Measurements from ENCODE around the gene PSG11.
"Not testable (repeated sequence)": the region's sequence is repeated elsewhere in the genome, so short reads cannot be mapped to it uniquely, and the experiment has no call there.

Gene PSG11

GRCh38 chr19:43026369-43026768, at the start of gene PSG11:
PSG11 (minus strand) TSS chr19:43026469; CDS start chr19:43026372, 97 bp downstream.
- DNase-seq (ENCODE audit: low read depth in 2 of 2): not testable (repeated sequence)

- DNase-seq (ENCODE audit: low read depth in 2 of 2): not testable (repeated sequence)
Measured at GRCh38 chr19:43062418-43062817, 36.1 kb upstream of the PSG11 start.

- DNase-seq (ENCODE audit: low read depth in 2 of 2): not testable (repeated sequence)
Measured at GRCh38 chr19:43061326-43061725, 35.1 kb upstream of the PSG11 start.

- DNase-seq (ENCODE audit: low read depth in 2 of 2): not testable (repeated sequence)
Measured at GRCh38 chr19:43060254-43060653, 34.0 kb upstream of the PSG11 start.

GRCh38 chr19:43059482-43059881, 33.2 kb upstream of the PSG11 start:
- DNase-seq (ENCODE audit: low read depth in 2 of 2): not testable (repeated sequence)

- DNase-seq (ENCODE audit: low read depth in 2 of 2): not testable (repeated sequence)
Measured at GRCh38 chr19:43058440-43058839, 32.2 kb upstream of the PSG11 start.

GRCh38 chr19:43047966-43048365, 21.7 kb upstream of the PSG11 start:
- DNase-seq (ENCODE audit: low read depth in 2 of 2): not testable (repeated sequence)

- not testable (repeated sequence) for DNase-seq (ENCODE audit: low read depth in 2 of 2)
Measured at GRCh38 chr19:43046578-43046977, 20.3 kb upstream of the PSG11 start.

- not testable (repeated sequence) for DNase-seq (ENCODE audit: low read depth in 2 of 2)
Measured at GRCh38 chr19:43043492-43044180, 17.4 kb upstream of the PSG11 start.

- not testable (repeated sequence) for DNase-seq (ENCODE audit: low read depth in 2 of 2)
Measured at GRCh38 chr19:43031645-43032044, 5.4 kb upstream of the PSG11 start.

- DNase-seq (ENCODE audit: low read depth in 2 of 2): no peak
Measured at GRCh38 chr19:43028866-43029265, 2.6 kb upstream of the PSG11 start.

GRCh38 chr19:43027985-43028384, 1.7 kb upstream of the PSG11 start:
- not testable (repeated sequence) for DNase-seq (ENCODE audit: low read depth in 2 of 2)

GRCh38 chr19:43027061-43027460, 792 bp upstream of the PSG11 start:
- DNase-seq (ENCODE audit: low read depth in 2 of 2): not testable (repeated sequence)

GRCh38 chr19:43022098-43022497, 4.2 kb downstream of the PSG11 start:
- not testable (repeated sequence) for DNase-seq (ENCODE audit: low read depth in 2 of 2)

- not testable (repeated sequence) for DNase-seq (ENCODE audit: low read depth in 2 of 2)
Measured at GRCh38 chr19:43021629-43022028, 4.6 kb downstream of the PSG11 start.

- DNase-seq (ENCODE audit: low read depth in 2 of 2): not testable (repeated sequence)
Measured at GRCh38 chr19:43019588-43019987, 6.7 kb downstream of the PSG11 start.

GRCh38 chr19:43005841-43006240, 20.4 kb downstream of the PSG11 start:
- not testable (repeated sequence) for DNase-seq (ENCODE audit: low read depth in 2 of 2)

- DNase-seq (ENCODE audit: low read depth in 2 of 2): not testable (repeated sequence)
Measured at GRCh38 chr19:43004846-43005245, 21.4 kb downstream of the PSG11 start.

- not testable (repeated sequence) for DNase-seq (ENCODE audit: low read depth in 2 of 2)
Measured at GRCh38 chr19:43003634-43004033, 22.6 kb downstream of the PSG11 start.

- DNase-seq (ENCODE audit: low read depth in 2 of 2): not testable (repeated sequence)
Measured at GRCh38 chr19:43002948-43003347, 23.3 kb downstream of the PSG11 start.

- DNase-seq (ENCODE audit: low read depth in 2 of 2): not testable (repeated sequence)
Measured at GRCh38 chr19:42996161-42996560, 30.1 kb downstream of the PSG11 start.

- not testable (repeated sequence) for DNase-seq (ENCODE audit: low read depth in 2 of 2)
Measured at GRCh38 chr19:42992029-42992604, 34.2 kb downstream of the PSG11 start.

GRCh38 chr19:42989851-42990250, 36.4 kb downstream of the PSG11 start:
- DNase-seq (ENCODE audit: low read depth in 2 of 2): no peak

Measured in stimulated activated CD4-positive, alpha-beta T cell treated with anti-CD3 and anti-CD28 coated beads, Interleukin-12 subunit alpha, Interleukin-12 subunit beta, amount 100 ng/mL, for 24 hours (primary cell).